ENCODE results near the gene CBX8. TPM values are rescaled to one million over a fixed set of nuclear protein-coding genes. Genes with fewer than 3 reads are reported as not detected.

Gene CBX8
- total RNA-seq, 1 donor from 2014 or later = 1.1 TPM

- no peaks in the 10 kb centered on the region for H3K4me1 ChIP-seq
- no peaks in the 10 kb centered on the region for H3K9me3 ChIP-seq
- no peak overlapping the region for H3K4me3 ChIP-seq
- peaks cover 4% of the 10 kb centered on the region for H3K27me3 ChIP-seq
- no peak for DNase-seq (ENCODE audit: low spot score in 2 of 2)
- TF ChIP-seq CTCF (IDR thresholded peaks at IDR 0.05) = no peak
- no peak overlapping the region for H3K27ac ChIP-seq
- intact Hi-C loops (cut with DNase I) = no loop called here
- no peaks in the 10 kb centered on the region for H3K36me3 ChIP-seq
These were observed 27.0 kb downstream of the CBX8 start for GRCh38 chr17:79769570-79770506.

GRCh38 chr17:79765708-79766107, 31.2 kb downstream of the CBX8 start:
- no peaks in the 10 kb centered on the region for H3K27me3 ChIP-seq
- no peaks in the 10 kb centered on the region for H3K4me1 ChIP-seq
- DNase-seq (ENCODE audit: low spot score in 2 of 2) = no peak
- no peak overlapping the region for H3K4me3 ChIP-seq
- intact Hi-C loops (cut with DNase I) = no loop called here
- H3K27ac ChIP-seq = no peak overlapping the region
- H3K9me3 ChIP-seq = no peaks in the 10 kb centered on the region
- no peak for TF ChIP-seq CTCF (IDR thresholded peaks at IDR 0.05)
- H3K36me3 ChIP-seq = no peaks in the 10 kb centered on the region

GRCh38 chr17:79761894-79762589, 34.8 kb downstream of the CBX8 start:
- Histone ChIP-seq H3K9me3 (no peaks in the 10 kb centered on the region), H3K4me3 (no peak overlapping the region), H3K27ac (no peak overlapping the region), H3K36me3 (no peaks in the 10 kb centered on the region), H3K27me3 (no peaks in the 10 kb centered on the region), H3K4me1 (no peaks in the 10 kb centered on the region)
- no peak for DNase-seq (ENCODE audit: low spot score in 2 of 2)
- intact Hi-C loops (cut with DNase I) = no loop called here
- TF ChIP-seq CTCF (IDR thresholded peaks at IDR 0.05) = no peak

- no peaks in the 10 kb centered on the region for H3K9me3 ChIP-seq
- no peak overlapping the region for H3K27ac ChIP-seq
- TF ChIP-seq CTCF (IDR thresholded peaks at IDR 0.05) = no peak
- no peaks in the 10 kb centered on the region for H3K27me3 ChIP-seq
- H3K4me1 ChIP-seq = no peaks in the 10 kb centered on the region
- H3K36me3 ChIP-seq = no peaks in the 10 kb centered on the region
- DNase-seq (ENCODE audit: low spot score in 2 of 2) = no peak
- H3K4me3 ChIP-seq = no peak overlapping the region
- intact Hi-C loops (cut with DNase I) = no loop called here
These were observed 36.5 kb downstream of the CBX8 start for GRCh38 chr17:79760197-79760906.

GRCh38 chr17:79758271-79758670, 38.6 kb downstream of the CBX8 start:
- no peak for DNase-seq (ENCODE audit: low spot score in 2 of 2)
- Histone ChIP-seq H3K27me3 (no peaks in the 10 kb centered on the region), H3K36me3 (no peaks in the 10 kb centered on the region), H3K27ac (no peak overlapping the region), H3K4me3 (no peak overlapping the region), H3K4me1 (no peaks in the 10 kb centered on the region), H3K9me3 (no peaks in the 10 kb centered on the region)
- intact Hi-C loops (cut with DNase I) = no loop called here
- TF ChIP-seq CTCF (IDR thresholded peaks at IDR 0.05) = no peak

Data from ascending aorta (tissue), 2 donors.